HS-5 (cell line): ENCODE results near the gene RABGAP1L.
A peak's percentile ranks its signal among the peaks of the same experiment; 100 is the strongest.

Experiments used
- DNase-seq: peaks from one replicate; pipeline ENCODE4 v3.0.0-alpha.2; 2012; ENCODE audit warnings: low read depth

RABGAP1L gene

GRCh38 chr1:174719194-174719593 is 559.9 kb downstream of the RABGAP1L start:
- no peak for DNase-seq

GRCh38 chr1:174720618-174721017 is 561.3 kb downstream of the RABGAP1L start:
- no peak for DNase-seq

GRCh38 chr1:174721246-174721645 is 561.9 kb downstream of the RABGAP1L start:
- no peak for DNase-seq

- no peak for DNase-seq
Observed at GRCh38 chr1:174723816-174724215, 564.5 kb downstream of the RABGAP1L start.

GRCh38 chr1:174724219-174724618 is 564.9 kb downstream of the RABGAP1L start:
- DNase-seq: no peak

- DNase-seq: no peak
Observed at GRCh38 chr1:174726167-174726879, 567.0 kb downstream of the RABGAP1L start.

GRCh38 chr1:174726880-174727585 is 567.7 kb downstream of the RABGAP1L start:
- DNase-seq: no peak

GRCh38 chr1:174734270-174734669 is 575.0 kb downstream of the RABGAP1L start:
- DNase-seq: no peak

- DNase-seq: no peak
Observed at GRCh38 chr1:174736831-174737230, 577.5 kb downstream of the RABGAP1L start.

GRCh38 chr1:174740249-174740968 is 581.1 kb downstream of the RABGAP1L start:
- no peak for DNase-seq

GRCh38 chr1:174742805-174743653 is 583.7 kb downstream of the RABGAP1L start:
- DNase-seq: no peak

GRCh38 chr1:174743654-174744561 is 584.6 kb downstream of the RABGAP1L start:
- peak; percentile 29 for DNase-seq

GRCh38 chr1:174744886-174745285 is 585.6 kb downstream of the RABGAP1L start:
- DNase-seq: no peak

GRCh38 chr1:174746024-174746808 is 586.9 kb downstream of the RABGAP1L start:
- no peak for DNase-seq

GRCh38 chr1:174747613-174748012 is 588.3 kb downstream of the RABGAP1L start:
- no peak for DNase-seq

GRCh38 chr1:174748586-174748985 is 589.3 kb downstream of the RABGAP1L start:
- DNase-seq: no peak

GRCh38 chr1:174753131-174753530 is 593.8 kb downstream of the RABGAP1L start:
- DNase-seq: no peak

GRCh38 chr1:174761335-174761734 is 602.0 kb downstream of the RABGAP1L start:
- no peak for DNase-seq

GRCh38 chr1:174761901-174762585 is 602.7 kb downstream of the RABGAP1L start:
- no peak for DNase-seq

- DNase-seq: no peak
Observed at GRCh38 chr1:174764191-174764590, 604.9 kb downstream of the RABGAP1L start.
